ENCODE results near the gene CNOT4. TPM values are rescaled to one million over a fixed set of nuclear protein-coding genes. Genes with fewer than 3 reads are reported as not detected.

The CNOT4 gene
- total RNA-seq, 1 donor from 2014 or later, result 19.3 TPM

DNA sequence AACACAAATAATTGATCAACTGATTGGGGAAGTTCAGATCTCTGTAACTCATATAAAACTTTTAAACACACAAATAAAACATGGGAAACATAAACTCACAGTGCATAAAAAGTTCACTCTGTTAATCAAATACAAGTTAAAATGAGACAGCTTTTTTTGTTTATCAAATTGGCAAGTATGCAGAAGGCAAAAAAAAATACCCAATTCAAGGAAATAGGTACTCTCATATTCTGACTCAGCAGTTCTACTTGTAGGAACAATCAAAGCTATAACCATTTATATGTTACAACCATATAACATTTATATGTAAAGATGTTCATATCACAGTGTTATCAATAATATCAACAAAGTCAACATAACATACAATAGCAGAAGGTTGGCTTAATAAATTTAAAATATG lies 102.0 kb downstream of the CNOT4 start:
- Mint-ChIP-seq H3K4me3 (ENCODE audit: low read depth) (no peak overlapping the region), H3K27me3 (ENCODE audit: low read depth) (no peaks in the 10 kb centered on the region), H3K36me3 (ENCODE audit: low read depth) (peaks cover 30% of the 10 kb centered on the region), H3K27ac (no peak overlapping the region), H3K9me3 (no peaks in the 10 kb centered on the region), H3K4me1 (ENCODE audit: low read depth) (peaks cover 8% of the 10 kb centered on the region)
- no peak for DNase-seq (ENCODE audit: low spot score)
- intact Hi-C loops (cut with micrococcal nuclease), result no loop called here

DNA sequence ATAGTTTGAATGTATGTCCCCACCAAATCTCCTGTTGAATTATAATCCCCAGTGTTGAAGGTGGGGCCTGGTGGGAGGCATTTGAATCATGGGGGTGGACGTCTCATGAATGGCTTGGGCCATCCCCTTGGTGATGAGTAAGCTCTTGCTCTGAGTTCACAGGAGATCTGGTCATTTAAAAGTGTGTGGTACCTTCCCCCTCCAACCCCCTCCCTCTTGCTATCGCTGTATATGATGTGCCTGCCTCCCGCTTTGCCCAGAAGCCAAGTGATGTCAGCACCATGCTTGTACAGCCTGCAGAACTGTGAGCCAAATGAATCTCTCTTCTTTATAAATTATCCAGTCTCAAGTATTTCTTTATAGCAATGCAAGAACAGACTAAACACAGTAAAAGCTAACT lies 103.0 kb downstream of the CNOT4 start:
- no peak overlapping the region for H3K27ac Mint-ChIP-seq

DNA sequence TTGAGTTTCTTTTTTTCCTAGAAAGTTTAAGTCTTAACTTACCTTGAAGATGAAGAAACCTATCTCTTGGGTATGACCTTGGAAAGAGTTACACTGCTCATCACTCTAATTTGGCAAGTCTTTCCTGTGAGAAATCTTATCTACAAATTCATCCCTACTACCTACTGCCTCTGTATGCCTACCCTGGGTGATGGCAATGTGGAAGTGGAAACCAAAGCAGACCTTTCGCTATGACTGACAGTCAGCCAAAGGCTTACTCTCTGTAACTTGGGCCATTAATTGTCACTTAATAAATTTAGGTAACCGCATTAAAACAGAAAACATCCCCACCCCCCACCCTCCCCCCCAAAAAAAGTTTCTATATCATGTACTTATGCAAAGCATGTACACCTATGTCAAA lies 103.9 kb downstream of the CNOT4 start:
- peaks cover 25% of the 10 kb centered on the region for H3K36me3 Mint-ChIP-seq (ENCODE audit: low read depth)
- no peaks in the 10 kb centered on the region for H3K9me3 Mint-ChIP-seq
- intact Hi-C loops (cut with micrococcal nuclease), result no loop called here

More for the DNA sequence above, 103.0 kb downstream of the CNOT4 start:
- no peak for DNase-seq (ENCODE audit: low spot score)
- Mint-ChIP-seq H3K27me3 (ENCODE audit: low read depth) (no peaks in the 10 kb centered on the region), H3K9me3 (no peaks in the 10 kb centered on the region), H3K4me1 (ENCODE audit: low read depth) (peaks cover 8% of the 10 kb centered on the region), H3K36me3 (ENCODE audit: low read depth) (peaks cover 25% of the 10 kb centered on the region), H3K4me3 (ENCODE audit: low read depth) (no peak overlapping the region)
- intact Hi-C loops (cut with micrococcal nuclease), result no loop called here

DNA sequence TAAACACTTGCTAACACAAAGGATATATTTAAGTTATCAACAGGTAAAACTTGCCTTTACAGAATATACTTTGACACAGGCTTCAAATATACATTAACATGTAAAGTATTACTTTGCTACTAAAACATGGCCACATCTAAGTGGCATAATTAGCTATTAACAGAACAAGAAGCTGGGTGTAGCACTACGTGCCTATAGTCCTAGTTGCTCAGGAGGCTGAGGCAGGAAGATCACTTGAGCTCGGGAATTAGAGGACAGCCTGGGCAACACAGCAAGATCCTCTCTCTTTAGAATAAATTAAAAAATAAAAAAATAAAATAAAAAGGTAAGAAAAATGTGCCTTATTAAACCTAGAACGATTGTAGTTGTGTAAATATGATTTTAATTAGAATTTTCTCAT lies 106.6 kb downstream of the CNOT4 start:
- Mint-ChIP-seq H3K4me1 (ENCODE audit: low read depth) (peaks cover 3% of the 10 kb centered on the region), H3K4me3 (ENCODE audit: low read depth) (no peak overlapping the region), H3K9me3 (no peaks in the 10 kb centered on the region), H3K27ac (no peak overlapping the region), H3K36me3 (ENCODE audit: low read depth) (peaks cover 14% of the 10 kb centered on the region), H3K27me3 (ENCODE audit: low read depth) (no peaks in the 10 kb centered on the region)
- DNase-seq (ENCODE audit: low spot score), result no peak
- intact Hi-C loops (cut with micrococcal nuclease), result no loop called here

More for the DNA sequence above, 103.9 kb downstream of the CNOT4 start:
- peaks cover 8% of the 10 kb centered on the region for H3K4me1 Mint-ChIP-seq (ENCODE audit: low read depth)
- H3K27me3 Mint-ChIP-seq (ENCODE audit: low read depth), result no peaks in the 10 kb centered on the region
- H3K27ac Mint-ChIP-seq, result no peak overlapping the region
- H3K4me3 Mint-ChIP-seq (ENCODE audit: low read depth), result no peak overlapping the region
- no peak for DNase-seq (ENCODE audit: low spot score)

DNA sequence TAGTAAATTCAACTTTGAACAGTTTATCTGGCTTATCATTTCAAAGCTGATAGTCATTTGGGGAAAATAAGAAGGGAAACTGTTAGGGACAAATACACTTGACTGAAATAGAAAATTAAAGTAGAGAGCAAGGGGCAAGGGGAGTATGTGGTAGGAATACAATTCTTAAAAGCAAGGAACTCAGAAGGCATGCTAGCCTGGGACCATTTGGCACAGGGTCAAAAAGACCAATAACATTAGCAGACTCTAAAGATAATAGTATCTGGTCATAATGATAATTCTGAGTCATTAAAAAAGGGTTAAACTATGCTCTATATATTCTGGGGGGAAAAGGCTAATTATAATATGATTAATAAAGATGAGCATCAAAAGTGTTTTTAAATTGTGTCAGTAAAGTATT lies 112.2 kb downstream of the CNOT4 start:
- Mint-ChIP-seq H3K36me3 (ENCODE audit: low read depth) (peaks cover 31% of the 10 kb centered on the region), H3K4me1 (ENCODE audit: low read depth) (no peaks in the 10 kb centered on the region), H3K9me3 (no peaks in the 10 kb centered on the region), H3K4me3 (ENCODE audit: low read depth) (no peak overlapping the region), H3K27me3 (ENCODE audit: low read depth) (no peaks in the 10 kb centered on the region), H3K27ac (no peak overlapping the region)
- intact Hi-C loops (cut with micrococcal nuclease), result no loop called here
- no peak for DNase-seq (ENCODE audit: low spot score)

DNA sequence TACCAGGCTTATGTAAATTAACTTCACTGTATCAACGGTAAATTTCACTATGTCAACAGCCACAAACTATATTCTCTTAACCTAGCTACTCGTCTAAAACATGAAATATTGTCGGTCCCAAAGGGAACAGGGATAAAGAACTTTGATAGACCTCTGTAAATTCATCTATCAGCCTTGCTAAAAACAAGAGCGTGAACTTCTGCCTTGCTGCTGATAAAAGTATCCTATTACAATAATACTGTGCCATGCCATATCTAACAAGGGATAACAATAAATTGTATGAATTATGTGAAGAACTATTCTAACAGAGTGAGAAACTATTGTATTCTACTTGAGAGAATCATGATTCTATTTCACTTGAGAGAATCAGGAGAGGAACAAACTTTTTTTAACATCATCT lies 117.2 kb downstream of the CNOT4 start:
- Mint-ChIP-seq H3K4me1 (ENCODE audit: low read depth) (peaks cover 5% of the 10 kb centered on the region), H3K27ac (no peak overlapping the region), H3K36me3 (ENCODE audit: low read depth) (peaks cover 50% of the 10 kb centered on the region), H3K27me3 (ENCODE audit: low read depth) (no peaks in the 10 kb centered on the region), H3K9me3 (no peaks in the 10 kb centered on the region), H3K4me3 (ENCODE audit: low read depth) (no peak overlapping the region)
- no peak for DNase-seq (ENCODE audit: low spot score)
- intact Hi-C loops (cut with micrococcal nuclease), result no loop called here

DNA sequence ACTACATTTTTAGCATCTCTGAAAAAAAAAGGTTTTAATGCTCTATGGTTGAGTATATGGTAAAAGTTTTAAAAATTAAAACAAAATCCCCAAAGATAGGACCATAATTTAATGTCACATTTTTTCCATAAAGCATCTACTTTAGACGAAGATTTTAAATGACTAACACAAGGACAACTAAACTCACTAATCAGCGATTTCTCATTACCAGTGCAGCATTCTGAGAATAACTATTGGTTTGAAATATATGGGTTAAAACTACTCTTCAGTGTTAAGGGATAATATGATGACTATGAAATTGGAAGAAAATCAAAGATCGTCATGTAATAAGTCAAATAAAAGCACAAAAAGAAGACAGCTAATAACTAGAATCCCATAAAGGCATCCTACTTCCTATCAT lies 118.4 kb downstream of the CNOT4 start:
- peaks cover 51% of the 10 kb centered on the region for H3K36me3 Mint-ChIP-seq (ENCODE audit: low read depth)
- H3K27ac Mint-ChIP-seq, result no peak overlapping the region
- intact Hi-C loops (cut with micrococcal nuclease), result no loop called here
- H3K4me3 Mint-ChIP-seq (ENCODE audit: low read depth), result no peak overlapping the region
- no peaks in the 10 kb centered on the region for H3K27me3 Mint-ChIP-seq (ENCODE audit: low read depth)
- no peaks in the 10 kb centered on the region for H3K9me3 Mint-ChIP-seq
- DNase-seq (ENCODE audit: low spot score), result no peak
- H3K4me1 Mint-ChIP-seq (ENCODE audit: low read depth), result peaks cover 5% of the 10 kb centered on the region

DNA sequence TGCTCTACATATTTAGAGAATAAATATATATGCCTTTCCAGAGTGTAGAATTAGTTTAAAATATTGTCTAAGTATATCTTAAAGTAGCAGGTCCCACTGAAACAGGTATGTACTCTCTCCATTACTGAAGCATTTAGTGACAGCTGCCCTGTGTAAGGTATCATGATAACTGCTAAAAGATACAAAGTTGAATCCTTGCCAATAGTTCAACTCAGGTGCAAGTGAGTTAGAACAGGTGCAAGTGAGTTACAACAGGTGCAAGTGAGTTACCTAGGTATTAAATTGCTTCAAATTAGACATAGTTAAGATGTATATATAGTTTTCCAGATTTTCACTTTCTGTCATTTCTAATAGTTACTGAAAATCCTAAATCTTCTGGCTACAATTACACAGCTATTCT lies 119.1 kb downstream of the CNOT4 start:
- no peak overlapping the region for H3K27ac Mint-ChIP-seq
- no peaks in the 10 kb centered on the region for H3K27me3 Mint-ChIP-seq (ENCODE audit: low read depth)
- H3K4me1 Mint-ChIP-seq (ENCODE audit: low read depth), result peaks cover 5% of the 10 kb centered on the region
- intact Hi-C loops (cut with micrococcal nuclease), result no loop called here
- peaks cover 52% of the 10 kb centered on the region for H3K36me3 Mint-ChIP-seq (ENCODE audit: low read depth)
- no peak for DNase-seq (ENCODE audit: low spot score)
- no peaks in the 10 kb centered on the region for H3K9me3 Mint-ChIP-seq
- no peak overlapping the region for H3K4me3 Mint-ChIP-seq (ENCODE audit: low read depth)

DNA sequence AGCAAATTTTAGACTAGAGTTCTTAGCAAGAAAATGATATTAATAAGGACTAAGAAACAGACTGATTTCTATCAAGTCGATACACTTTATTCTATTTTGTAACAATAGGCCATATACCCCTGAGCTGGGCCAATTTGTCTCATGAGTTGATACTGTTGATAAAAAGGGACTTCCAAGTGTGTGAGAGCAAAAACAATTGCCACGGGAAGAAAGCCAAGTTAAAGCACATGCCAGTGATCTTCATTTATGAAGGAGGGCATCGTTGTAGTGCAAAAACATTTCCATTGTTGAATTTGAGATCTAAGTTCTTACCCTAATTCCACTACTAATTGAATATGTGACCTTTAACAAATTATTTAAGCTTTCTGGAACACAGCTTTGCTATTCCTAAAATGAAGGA lies 119.9 kb downstream of the CNOT4 start:
- Mint-ChIP-seq H3K36me3 (ENCODE audit: low read depth) (peaks cover 47% of the 10 kb centered on the region), H3K4me3 (ENCODE audit: low read depth) (no peak overlapping the region), H3K4me1 (ENCODE audit: low read depth) (peaks cover 5% of the 10 kb centered on the region), H3K27ac (no peak overlapping the region), H3K27me3 (ENCODE audit: low read depth) (no peaks in the 10 kb centered on the region), H3K9me3 (no peaks in the 10 kb centered on the region)
- intact Hi-C loops (cut with micrococcal nuclease), result no loop called here
- no peak for DNase-seq (ENCODE audit: low spot score)

DNA sequence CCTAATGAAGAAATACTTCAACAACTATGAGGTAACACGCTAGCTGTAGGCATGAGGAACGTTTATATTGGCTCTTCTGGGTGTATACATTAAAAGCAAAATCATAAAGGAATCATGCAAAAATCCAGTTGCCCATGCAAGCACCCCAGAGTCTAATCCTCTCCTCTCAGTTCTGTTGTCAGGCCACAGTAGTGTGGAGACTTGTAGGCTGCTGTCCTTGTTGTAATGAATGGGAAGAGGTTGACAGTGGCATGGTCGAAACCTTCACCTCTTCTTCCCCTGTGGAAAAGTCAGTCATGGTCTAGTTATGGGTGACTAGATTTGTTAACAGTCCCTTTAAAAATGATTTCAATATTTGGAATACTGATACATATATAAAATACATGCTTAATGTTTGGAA lies 121.3 kb downstream of the CNOT4 start:
- no peak overlapping the region for H3K27ac Mint-ChIP-seq
- H3K4me1 Mint-ChIP-seq (ENCODE audit: low read depth), result peaks cover 5% of the 10 kb centered on the region
- H3K4me3 Mint-ChIP-seq (ENCODE audit: low read depth), result no peak overlapping the region
- DNase-seq (ENCODE audit: low spot score), result no peak
- peaks cover 35% of the 10 kb centered on the region for H3K36me3 Mint-ChIP-seq (ENCODE audit: low read depth)
- intact Hi-C loops (cut with micrococcal nuclease), result no loop called here
- no peaks in the 10 kb centered on the region for H3K27me3 Mint-ChIP-seq (ENCODE audit: low read depth)
- no peaks in the 10 kb centered on the region for H3K9me3 Mint-ChIP-seq

DNA sequence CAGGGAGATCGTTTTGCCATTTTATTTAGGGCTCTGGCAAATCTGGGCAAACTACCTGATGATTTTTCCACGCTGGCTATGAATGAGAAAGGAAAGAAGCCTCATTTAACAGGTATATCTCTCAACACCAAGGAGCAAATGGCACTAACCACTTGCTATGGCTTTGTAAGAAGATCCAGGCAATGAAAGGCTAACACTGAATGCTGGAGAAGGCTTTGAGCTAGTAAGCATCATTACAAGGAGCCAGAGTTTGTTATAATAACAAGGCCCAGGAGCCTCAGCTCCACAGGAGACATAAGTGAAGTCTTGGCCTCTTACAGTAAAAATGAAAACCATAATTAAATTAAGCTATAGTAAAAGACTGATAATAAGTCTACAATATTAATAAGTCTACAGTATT lies 123.1 kb downstream of the CNOT4 start:
- Mint-ChIP-seq H3K36me3 (ENCODE audit: low read depth) (peaks cover 26% of the 10 kb centered on the region), H3K9me3 (no peaks in the 10 kb centered on the region)
- intact Hi-C loops (cut with micrococcal nuclease), result no loop called here

DNA sequence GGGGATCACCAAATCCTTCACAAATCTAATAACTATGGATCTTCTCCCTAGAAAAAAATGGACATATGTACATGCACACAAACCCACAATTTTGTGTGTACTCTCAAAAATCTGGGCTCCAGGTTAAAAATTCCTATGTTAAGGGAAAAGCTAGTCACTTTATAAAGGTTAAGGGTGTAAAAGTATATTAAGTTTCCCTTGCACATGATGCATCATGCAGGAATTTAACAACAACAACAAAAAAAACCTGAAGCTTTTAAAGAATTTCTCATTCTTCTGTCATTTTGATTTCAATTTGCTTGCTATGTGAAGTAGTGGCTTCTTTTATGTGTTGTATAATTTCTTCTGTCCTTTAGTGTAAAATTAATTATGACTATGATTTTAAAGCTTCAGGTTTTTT lies 123.7 kb downstream of the CNOT4 start:
- Mint-ChIP-seq H3K27ac (no peak overlapping the region), H3K9me3 (no peaks in the 10 kb centered on the region), H3K36me3 (ENCODE audit: low read depth) (peaks cover 21% of the 10 kb centered on the region), H3K4me3 (ENCODE audit: low read depth) (no peak overlapping the region), H3K27me3 (ENCODE audit: low read depth) (no peaks in the 10 kb centered on the region), H3K4me1 (ENCODE audit: low read depth) (peaks cover 5% of the 10 kb centered on the region)
- intact Hi-C loops (cut with micrococcal nuclease), result no loop called here
- no peak for DNase-seq (ENCODE audit: low spot score)

More for the DNA sequence above, 123.1 kb downstream of the CNOT4 start:
- Mint-ChIP-seq H3K4me3 (ENCODE audit: low read depth) (no peak overlapping the region), H3K27ac (no peak overlapping the region), H3K4me1 (ENCODE audit: low read depth) (peaks cover 5% of the 10 kb centered on the region), H3K27me3 (ENCODE audit: low read depth) (no peaks in the 10 kb centered on the region)
- DNase-seq (ENCODE audit: low spot score), result no peak

DNA sequence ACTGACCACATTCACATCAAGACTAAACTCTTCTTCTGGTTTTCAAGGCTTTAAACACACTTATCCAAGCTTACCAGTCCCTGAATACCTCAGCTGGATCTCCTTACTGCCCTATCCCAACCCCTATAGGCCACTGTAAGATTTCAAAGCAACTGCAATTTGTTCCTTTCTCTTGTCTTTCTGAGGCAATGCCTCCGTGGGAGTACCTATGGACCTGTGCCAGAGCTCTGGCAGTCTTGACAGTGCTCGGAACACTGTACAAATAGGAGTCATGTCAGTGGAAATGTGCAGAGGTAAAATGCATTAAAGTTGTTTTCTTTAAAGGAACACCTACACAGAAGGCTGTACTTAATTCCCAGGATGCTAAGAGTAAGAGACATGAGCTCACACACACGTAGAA lies 124.7 kb downstream of the CNOT4 start:
- intact Hi-C loops (cut with micrococcal nuclease), result no loop called here
- Mint-ChIP-seq H3K9me3 (no peaks in the 10 kb centered on the region), H3K27me3 (ENCODE audit: low read depth) (no peaks in the 10 kb centered on the region), H3K4me1 (ENCODE audit: low read depth) (peaks cover 5% of the 10 kb centered on the region), H3K4me3 (ENCODE audit: low read depth) (no peak overlapping the region), H3K36me3 (ENCODE audit: low read depth) (peaks cover 21% of the 10 kb centered on the region), H3K27ac (no peak overlapping the region)
- DNase-seq (ENCODE audit: low spot score), result no peak

DNA sequence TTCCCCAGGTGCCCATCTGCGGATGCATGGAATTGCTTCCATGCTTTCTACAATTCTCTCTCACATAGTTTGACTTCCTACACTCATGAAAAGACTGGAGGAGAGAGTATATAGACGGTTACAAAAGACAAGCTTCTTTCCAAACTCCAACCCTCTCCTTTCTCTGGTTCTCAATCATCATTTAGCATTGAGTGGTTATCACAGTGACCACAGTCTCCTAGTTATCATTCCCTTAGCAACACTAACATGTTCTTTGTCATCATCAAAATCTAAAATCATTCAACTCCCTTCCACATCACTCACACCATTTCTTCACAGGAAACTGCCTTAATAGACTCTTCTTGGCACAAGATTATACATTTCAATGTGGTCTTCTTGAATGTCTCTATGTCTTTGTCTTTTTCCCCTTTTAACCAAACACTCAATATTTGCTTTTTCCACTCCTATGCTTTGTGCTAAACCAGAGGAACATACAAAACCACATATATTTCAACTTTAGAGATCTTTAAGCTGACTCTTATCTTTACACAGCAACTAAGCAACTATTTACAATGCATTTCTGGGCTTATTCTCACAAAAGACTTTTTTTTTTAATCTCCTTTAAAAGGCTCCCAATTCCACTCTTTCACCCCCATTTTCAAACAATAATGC lies 126.3 kb downstream of the CNOT4 start:
- H3K36me3 Mint-ChIP-seq (ENCODE audit: low read depth), result peaks cover 13% of the 10 kb centered on the region
- DNase-seq (ENCODE audit: low spot score), result no peak
- H3K9me3 Mint-ChIP-seq, result no peaks in the 10 kb centered on the region
- H3K27ac Mint-ChIP-seq, result no peak overlapping the region
- intact Hi-C loops (cut with micrococcal nuclease), result no loop called here
- H3K4me3 Mint-ChIP-seq (ENCODE audit: low read depth), result no peak overlapping the region
- peaks cover 1% of the 10 kb centered on the region for H3K4me1 Mint-ChIP-seq (ENCODE audit: low read depth)
- H3K27me3 Mint-ChIP-seq (ENCODE audit: low read depth), result no peaks in the 10 kb centered on the region
